Thyroid gland (tissue), 4 donors: Measurements from ENCODE around the gene INPP5K.

Source experiments
- POLR2A ChIP-seq, 2 donors: fragments of 450-650 bp; IDR thresholded peaks; one replicate each; pipeline ENCODE4 v1.6.1; 2017; ENCODE audit warnings: antibody characterized with exemption in 2 of 2, mild to moderate bottlenecking in 2 of 2, moderate library complexity in 1 of 2
- TF ChIP-seq, protein P1 (sequence below), 6 experiments: fragments of 200-600 bp in 3 of 6; fragments of 450-650 bp in 3 of 6; sonication (generic) in 3 of 6; IDR thresholded peaks; one replicate each; pipeline ENCODE4 v1.5.1; 2016 to 2019; ENCODE audit warnings: antibody characterized with exemption in 6 of 6, mild to moderate bottlenecking in 2 of 6, inconsistent platforms in 1 of 6, moderate library complexity in 1 of 6

GRCh38 chr17:1512351-1512750 is 4.1 kb downstream of the INPP5K start:
- TF ChIP-seq, protein P1, sequence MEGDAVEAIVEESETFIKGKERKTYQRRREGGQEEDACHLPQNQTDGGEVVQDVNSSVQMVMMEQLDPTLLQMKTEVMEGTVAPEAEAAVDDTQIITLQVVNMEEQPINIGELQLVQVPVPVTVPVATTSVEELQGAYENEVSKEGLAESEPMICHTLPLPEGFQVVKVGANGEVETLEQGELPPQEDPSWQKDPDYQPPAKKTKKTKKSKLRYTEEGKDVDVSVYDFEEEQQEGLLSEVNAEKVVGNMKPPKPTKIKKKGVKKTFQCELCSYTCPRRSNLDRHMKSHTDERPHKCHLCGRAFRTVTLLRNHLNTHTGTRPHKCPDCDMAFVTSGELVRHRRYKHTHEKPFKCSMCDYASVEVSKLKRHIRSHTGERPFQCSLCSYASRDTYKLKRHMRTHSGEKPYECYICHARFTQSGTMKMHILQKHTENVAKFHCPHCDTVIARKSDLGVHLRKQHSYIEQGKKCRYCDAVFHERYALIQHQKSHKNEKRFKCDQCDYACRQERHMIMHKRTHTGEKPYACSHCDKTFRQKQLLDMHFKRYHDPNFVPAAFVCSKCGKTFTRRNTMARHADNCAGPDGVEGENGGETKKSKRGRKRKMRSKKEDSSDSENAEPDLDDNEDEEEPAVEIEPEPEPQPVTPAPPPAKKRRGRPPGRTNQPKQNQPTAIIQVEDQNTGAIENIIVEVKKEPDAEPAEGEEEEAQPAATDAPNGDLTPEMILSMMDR (IDR thresholded peaks at IDR 0.05): no peak
- no peak for TF ChIP-seq POLR2A (IDR thresholded peaks at IDR 0.05)
